Measurements from ENCODE around the gene TC2N.
"Not testable (repeated sequence)": the region's sequence is repeated elsewhere in the genome, so short reads cannot be mapped to it uniquely, and the experiment has no call there.

The TC2N gene

DNA sequence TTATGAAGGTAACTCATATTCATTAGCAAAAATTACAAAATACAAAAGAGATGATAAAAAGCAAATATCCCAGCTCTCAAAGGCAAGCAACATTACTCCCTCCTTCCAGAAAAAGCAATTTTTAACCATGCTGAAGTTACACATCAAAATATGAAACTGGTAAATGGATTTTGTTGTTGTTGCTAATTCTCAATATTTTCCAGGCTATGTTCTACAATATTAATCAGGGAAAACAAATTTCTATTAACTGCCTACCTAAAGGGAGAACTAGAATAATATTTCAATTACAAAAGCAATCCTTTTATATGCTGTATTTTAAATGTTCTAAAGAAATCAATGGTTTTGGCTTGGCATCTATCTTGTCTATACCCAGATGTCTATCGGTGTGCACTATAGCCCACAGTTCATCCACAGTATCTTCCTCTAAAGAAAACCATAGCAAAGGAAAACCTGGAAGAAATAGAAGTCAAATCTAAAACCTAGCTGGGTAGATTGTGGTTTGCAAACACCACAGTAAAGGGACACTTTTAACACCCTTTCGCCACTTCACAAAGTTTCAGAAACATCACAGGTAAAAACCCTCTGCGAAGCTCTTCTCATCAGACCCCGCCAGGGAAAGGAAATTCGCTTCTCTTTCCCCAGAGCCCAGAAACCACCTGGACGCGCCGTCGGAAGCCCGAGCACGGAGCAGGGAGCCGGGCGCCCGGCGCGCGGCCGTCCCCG, 32.0 kb downstream of the TC2N start:
- peak; percentile 23 for DNase-seq (ENCODE audit: low spot score)

DNA sequence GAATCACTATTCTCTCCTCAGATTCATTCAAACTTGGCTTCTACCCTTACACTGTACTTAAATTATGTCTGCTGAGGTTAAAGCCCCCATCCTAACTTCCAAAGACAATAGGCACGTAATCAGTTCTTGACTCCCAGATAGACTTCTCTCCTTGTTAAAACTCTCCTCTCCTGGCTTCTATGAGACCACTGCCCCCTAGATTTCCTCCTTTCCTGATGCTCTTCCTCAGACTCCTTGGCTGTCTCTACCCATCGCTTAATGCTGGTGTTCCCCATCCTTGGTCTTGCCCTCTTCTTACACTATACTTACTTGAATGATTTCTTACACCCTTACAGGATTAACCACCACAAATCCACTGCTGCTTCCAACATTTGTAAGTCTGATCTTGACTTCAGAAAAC, 32.8 kb downstream of the TC2N start:
- DNase-seq (ENCODE audit: low spot score): no peak

DNA sequence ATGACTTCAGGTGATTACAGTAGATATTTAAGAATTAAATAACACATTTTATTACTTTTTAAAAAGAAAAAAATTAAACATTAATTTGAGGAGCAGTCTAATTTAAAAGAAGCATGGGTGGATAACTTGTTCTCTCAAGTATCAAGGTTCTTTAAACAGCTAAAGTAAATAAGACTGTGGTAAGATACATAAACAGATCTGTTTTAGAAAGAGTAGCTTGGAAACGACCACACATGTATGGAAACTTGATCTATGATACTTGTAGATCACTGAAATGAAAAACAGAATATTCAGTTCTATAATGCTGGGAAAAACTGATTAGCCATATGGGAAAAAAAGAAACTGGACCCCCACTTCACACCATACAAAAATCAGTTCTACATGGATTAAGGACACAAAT, 36.0 kb downstream of the TC2N start:
- DNase-seq (ENCODE audit: low spot score): no peak

DNA sequence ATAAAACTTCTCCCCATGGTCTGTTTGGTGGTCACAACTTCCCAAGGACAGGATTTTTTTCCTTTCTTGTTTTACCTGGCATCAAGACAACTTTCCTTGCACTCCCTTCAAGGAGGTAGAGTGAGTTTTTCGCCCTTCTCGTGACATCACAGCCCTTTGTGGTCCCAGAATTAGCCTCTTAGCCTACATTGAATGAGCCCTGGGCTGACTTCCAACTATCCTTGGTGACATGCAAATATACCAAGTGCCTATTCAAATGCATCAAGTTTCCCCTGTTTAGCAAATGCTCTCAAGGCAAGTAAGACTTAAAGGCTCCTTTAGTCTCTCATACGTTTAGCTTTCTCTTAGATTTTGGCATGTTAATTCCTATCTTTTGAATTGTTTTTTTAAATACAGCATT, 36.6 kb downstream of the TC2N start:
- DNase-seq (ENCODE audit: low spot score): no peak

DNA sequence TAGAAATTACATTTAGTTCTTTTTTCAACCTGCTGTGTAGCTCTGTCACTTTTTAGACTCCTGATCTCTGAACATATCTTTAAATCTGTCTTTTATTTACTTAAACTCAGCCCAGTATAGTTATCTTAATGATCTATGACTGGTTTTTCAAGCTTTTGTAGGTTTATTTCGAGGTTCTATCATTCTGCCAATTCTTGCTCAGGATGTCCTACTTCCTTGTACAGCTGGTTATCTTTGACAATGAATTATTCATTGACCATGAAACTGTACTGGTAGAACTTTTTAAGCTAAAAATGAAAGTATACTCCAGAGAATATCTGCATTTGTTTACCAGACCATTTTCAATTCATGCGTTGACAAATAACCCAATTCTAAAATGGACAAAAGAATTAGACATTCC, 37.8 kb downstream of the TC2N start:
- DNase-seq (ENCODE audit: low spot score): no peak

DNA sequence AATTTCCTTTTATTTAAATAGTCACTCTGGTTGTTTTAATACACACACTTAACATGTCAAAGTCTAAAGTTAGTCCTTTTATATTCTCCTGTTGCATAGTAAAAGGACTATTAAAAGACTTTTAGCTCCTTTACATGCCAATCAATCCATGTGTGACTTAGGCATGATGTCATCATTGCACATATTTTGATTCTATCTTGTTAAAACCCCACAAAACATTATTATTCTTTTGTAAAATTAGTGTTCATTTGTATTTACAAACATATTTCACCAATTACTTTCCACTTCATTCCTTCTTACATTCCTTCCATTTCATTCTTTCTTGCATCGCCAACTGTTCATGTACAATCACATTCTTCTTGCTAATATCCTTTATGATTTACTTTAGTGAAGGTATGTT, 39.6 kb downstream of the TC2N start:
- DNase-seq (ENCODE audit: low spot score): no peak

DNA sequence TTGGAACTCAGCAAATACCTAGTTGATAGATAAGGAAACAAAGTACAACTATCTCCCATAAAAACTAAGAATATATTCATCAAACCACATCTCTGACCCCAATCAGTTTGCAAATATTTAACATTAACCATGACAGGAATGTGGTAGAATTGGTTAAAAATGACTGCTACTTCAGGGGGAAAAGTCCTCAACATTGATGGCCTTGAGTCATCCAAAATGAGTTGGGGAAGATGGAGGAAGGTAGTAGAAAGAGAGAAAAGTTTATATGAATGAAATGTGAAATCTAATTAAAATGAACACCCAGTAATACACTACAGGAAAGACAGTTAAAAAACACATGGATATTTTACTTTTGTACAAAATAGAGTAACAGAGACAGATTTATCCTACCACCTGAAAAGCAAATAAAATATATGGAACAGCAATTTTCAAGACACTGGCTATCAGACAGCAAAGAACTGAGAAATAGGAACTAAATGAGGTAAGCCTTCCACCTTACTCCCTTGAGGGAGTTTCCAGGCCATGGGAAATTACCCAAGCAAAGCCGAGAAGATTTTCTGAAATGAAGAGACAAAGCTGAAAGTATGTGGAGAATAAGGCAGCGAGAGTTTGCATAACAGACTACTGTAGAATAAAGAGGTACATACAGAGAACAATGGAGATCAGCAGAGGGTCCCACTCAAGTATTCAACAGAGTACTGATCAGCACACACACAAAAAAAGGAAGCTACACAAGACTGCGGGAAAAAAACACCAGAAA, 49.6 kb downstream of the TC2N start:
- DNase-seq (ENCODE audit: low spot score): no peak

DNA sequence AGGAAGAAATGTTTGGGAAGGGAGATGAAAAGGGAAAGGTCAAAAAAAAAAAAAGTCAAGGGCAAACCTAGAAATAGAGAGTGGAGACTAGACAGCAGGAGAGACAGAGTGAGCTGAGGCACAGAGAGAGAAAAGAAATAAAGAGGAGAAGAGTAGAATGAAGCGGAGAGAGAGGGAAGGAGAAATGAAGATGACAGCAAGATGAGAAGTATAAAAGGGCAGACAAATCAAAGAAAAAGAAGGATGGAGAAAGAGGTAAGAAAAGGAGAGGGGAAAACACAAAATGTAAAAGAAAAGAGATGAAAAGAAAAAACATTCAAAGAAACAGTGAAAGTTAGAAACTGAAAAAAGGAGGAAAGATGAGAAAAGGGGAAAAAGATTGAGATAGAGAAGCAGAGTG, 53.0 kb downstream of the TC2N start:
- DNase-seq (ENCODE audit: low spot score): no peak

DNA sequence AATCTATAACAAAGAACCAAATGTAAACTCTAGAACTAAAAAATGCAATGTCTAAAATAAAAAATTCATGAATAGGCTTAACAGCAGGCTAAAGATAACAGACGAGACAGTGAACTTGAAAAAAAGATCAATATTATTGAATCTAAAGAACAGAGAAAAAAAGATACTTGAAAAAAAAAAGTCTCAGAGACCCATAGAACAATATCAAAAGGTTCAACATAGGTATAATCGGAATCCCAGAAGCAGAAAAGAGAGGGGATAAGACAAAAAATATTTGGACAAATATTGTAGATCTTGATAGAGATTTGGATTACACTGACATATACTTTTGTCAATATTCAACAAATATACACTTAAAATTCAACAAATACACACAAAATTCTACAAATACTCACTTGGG, 56.6 kb downstream of the TC2N start:
- no peak for DNase-seq (ENCODE audit: low spot score)

DNA sequence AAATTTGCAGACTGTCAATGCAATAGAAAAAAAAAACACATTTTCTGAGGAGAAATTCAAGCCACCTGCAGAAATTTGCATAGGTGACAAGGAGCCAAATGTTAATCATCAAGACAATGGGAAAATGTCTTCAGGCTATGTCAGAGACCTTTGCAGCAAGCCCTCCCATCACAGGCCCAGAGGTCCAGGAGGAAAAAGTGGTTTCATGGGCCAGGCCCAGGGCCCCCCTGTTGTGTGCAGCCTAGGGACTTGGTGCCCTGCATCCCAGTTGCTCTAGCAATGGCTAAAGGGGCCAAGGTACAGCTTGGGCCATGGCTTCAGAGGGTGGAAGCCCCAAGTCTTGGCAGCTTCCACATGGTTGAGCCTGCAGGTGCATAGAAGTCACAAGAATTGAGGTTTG, 60.6 kb downstream of the TC2N start:
- DNase-seq (ENCODE audit: low spot score): no peak

DNA sequence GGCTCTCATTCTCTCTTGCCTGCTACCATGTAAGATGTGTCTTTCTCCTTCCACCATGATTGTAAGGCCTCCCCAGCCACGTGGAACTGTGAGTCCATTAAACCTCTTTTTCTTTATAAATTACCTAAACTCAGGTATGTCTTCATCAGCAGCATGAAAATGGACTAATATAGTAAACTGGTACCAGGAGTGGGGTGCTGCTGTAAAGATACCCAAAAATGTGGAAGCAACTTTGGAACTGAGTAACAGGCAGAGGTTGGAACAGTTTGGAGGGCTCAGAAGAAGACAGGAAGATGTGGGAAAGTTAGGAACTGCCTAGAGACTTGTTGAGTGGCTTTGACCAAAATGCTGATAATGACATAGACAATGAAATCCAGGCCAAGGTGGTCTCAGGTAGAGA, 61.2 kb downstream of the TC2N start:
- not testable (repeated sequence) for DNase-seq (ENCODE audit: low spot score)

DNA sequence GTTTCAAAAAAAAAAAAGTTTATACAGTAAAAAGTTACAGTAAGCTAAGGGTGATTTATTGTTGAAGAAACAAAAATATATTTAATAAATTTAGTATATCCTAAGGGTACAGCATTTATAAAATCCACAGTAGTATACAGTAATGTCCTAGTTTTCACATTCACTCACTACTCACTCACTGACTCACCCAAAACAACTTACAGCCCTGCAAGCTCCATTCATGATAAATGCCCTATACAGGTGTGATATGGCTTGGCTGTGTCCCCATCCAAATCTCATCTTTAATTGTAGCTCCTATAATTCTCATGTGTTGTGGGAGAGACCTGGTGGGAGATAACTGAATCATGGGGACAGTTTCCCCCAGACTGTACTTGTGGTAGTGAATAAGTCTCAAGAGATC, 61.7 kb downstream of the TC2N start:
- no peak for DNase-seq (ENCODE audit: low spot score)

DNA sequence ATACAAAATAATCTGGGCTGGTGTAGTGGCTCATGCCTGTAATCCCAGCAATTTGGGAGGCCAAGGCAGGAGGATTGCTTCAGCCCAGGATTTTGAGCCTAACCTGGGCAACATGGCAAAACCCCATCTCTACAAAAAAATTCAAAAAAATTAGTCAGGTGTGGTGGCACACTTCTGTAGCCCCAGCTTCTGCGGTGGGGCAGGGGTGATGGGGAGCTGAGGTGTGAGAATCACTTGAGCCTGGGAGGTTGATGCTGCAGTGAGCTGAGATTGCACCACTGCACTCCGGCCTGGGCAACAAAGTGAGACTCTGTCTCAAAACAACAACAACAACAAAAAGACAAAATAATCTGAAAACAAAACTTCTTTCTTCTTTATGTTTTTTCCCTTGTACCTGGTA, 66.0 kb downstream of the TC2N start:
- DNase-seq (ENCODE audit: low spot score): no peak

DNA sequence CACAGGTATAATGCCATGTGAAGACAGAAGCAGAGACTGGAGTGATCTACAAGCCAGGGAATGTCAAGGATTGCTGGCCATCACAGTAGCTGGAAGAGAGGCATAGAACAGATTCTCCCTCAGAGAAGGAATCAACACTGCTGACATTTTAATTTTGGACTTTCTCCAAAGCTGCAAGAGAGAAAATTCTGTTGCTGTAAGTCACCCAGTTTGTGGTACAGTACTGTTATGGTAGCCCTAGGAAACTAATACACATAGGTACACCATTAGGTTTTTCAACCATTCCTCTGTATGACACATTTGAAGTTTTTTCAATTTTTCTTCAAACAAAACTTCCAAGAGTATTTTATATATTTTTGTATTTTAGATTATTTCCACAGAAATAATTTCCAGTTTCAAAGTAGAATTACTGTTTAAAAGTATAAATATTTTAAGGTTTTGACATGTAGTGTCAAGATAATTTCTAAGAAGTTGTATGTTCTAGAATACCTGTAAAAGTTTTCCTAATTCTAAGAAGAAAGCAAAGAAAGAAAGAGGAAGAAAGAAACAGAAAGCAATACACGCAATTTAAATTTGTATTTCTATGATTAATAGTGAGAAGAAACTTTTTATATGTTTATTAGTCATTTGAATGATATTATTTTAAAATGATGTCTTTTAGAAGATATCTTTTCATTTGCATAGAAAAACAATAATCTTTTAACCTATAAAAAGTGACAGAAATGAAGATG, 70.6 kb downstream of the TC2N start:
- no peak for DNase-seq (ENCODE audit: low spot score)

DNA sequence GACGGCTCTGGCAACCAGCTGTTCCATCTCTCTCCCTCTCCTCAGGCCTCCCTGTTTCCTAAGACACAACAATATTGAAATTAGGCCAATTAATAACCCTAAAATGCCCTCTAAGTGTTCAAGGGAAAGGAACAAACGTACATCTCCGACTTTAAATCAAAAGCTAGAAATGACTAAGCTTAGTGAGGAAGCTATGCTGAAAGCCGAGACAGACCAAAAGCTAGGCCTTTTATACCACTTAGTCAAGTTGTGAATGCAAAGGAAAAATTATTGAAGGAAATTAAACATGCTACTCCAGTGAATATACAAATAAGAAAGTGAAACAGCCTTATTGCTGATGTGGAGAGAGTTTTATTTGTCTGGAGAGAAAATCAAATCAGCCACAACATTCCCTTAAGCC, 73.6 kb downstream of the TC2N start:
- no peak for DNase-seq (ENCODE audit: low spot score)

DNA sequence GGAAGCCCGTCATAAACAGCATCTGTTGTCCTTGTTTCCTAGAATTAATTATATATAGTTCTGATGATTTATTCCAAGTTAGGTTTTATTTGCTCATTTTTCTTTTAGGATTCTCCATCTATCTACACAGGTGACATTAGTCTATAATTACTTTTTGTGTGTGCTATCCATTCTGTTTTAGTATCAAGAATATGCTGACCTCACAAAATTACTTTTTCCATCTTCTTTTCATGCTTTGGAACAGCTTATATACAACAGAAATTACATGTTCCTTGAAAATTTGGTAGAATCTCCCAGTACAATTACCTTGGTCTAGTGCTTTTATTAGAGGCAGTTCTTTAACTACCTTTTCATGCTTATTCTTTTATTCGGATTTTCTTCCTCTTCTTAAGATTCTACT, 81.1 kb downstream of the TC2N start:
- DNase-seq (ENCODE audit: low spot score): no peak

DNA sequence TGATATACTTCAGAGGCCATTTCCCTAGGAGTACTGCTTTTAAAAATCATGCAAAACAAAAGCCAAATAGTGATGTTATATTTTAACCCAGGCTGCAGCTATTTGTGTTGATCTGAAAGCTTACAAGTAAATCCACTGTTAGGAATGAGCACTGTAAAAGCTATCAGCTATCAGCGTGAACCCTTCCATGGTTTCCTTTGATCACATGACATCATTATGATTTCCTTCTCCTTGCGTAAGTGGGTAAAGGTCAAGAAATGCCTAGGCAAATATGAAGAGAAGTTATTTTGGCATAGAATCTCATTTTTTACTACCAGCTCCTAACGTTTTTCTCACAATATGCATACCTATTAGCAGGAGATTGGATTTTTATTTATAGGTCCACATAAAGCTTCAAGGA, 86.9 kb downstream of the TC2N start:
- DNase-seq (ENCODE audit: low spot score): no peak

DNA sequence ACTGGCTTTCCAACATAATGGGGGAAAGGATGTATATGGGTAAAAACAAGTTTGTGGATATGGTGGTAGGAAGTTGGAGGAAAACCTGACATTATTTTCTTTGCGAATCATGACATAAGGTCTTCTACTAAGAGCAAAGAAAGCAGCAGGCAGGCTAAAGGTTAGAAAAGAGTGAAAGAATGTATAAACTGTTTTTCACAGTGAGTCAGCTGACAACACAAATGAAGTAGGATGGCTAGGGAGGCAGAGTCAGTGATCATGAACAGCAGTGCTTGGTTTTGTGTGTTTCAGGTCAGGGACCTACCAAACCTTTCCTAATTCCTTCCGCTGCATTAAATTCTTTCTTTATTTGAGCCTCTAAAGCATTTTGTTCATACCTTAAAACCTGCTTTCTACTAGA, 89.1 kb downstream of the TC2N start:
- DNase-seq (ENCODE audit: low spot score): no peak

DNA sequence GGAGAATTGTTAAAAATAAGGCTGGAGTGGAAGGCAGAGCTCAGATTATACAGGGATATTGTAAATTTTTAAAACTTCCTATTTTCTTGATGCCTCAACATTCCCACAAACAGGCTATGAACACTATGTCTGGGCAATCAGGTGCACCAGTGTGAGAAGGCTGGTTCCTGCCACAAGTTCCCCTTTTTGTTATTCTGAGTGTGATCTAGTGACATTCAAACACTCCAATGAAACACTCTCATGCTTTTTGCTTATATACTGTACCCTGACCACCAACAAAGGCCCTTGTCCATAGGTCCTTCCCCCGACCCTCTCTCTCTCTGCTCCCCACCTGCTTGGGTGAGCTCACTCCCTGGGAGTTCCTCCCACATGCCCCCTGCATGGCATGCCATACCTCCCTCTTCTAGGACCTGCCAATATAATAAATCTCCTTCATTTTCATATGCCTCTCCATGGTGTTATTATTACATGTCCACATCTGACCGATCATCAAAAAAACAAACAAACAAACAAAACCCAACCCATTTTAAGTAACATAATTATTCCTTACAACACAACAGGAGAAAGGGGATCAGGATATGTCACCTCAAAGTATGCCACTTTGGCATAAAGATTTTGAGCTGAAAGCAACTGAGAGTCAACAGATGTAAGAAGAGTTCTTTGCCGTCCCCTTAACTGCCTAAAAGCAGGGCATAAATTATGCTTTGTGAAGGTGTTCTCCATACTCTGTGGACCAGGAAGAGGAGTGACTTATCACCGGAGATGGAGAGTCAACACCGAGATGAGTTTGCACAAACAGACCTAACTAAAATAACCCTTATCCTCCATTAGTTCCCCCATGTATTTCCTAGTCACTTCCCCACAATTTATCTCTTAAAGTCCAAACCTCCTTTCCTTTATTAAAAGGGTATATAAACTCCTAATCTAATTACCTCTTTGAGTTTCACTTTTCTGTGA, 92.9 kb downstream of the TC2N start:
- no peak for DNase-seq (ENCODE audit: low spot score)

DNA sequence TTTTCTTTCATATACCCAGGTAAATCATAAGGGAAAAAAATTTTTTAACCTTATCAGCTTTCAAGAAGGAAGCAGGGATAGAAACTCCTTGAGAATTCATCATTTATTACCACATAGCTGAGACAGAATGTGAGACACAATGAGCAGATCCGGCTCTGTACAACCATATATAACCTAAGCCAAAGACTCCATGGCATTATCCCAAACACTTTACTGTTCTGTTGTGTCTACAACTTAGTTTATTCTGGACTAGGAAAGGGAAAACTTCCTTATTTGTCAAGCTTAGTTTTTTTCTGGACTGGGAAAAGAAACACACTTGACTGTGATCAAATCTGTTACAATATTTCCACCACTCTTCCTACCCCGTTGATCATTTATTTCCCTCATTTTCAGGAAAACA, 97.2 kb downstream of the TC2N start:
- DNase-seq (ENCODE audit: low spot score): no peak

DNA sequence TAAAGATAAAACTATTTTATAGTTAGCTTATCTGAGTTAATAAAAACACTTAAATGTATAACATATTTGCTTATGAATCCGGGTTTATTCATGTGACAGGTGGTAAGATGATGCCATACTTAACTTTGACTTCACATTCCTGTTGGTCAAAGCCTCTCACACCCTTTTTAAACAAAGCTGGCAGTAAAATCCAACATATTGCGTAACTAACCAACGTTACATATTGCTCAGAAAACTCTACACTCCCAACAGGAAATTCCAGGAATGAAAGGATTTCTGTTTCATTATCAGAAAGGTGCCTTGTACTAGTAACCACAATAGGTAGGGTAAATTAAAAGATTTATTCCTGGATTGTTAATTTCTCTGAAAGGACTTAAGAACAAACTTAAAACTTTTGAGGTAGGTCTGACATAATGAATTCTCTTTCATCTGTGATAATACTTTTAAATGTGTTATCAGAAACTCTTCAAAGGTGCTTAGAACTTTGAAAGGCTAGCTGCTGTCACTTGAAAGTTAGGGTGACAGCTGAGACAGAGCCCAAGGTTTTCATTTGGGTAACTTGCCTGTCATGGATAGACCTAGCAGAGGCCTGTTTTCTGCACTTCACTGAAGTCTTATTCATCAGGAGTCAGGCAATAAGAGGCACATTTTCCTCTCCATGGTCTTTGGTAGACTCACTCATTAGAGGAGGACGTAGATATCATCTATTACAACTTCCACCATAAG, 111.6 kb downstream of the TC2N start:
- no peak for DNase-seq (ENCODE audit: low spot score)
